ENCODE data around the gene ACTRT2.

DNA sequence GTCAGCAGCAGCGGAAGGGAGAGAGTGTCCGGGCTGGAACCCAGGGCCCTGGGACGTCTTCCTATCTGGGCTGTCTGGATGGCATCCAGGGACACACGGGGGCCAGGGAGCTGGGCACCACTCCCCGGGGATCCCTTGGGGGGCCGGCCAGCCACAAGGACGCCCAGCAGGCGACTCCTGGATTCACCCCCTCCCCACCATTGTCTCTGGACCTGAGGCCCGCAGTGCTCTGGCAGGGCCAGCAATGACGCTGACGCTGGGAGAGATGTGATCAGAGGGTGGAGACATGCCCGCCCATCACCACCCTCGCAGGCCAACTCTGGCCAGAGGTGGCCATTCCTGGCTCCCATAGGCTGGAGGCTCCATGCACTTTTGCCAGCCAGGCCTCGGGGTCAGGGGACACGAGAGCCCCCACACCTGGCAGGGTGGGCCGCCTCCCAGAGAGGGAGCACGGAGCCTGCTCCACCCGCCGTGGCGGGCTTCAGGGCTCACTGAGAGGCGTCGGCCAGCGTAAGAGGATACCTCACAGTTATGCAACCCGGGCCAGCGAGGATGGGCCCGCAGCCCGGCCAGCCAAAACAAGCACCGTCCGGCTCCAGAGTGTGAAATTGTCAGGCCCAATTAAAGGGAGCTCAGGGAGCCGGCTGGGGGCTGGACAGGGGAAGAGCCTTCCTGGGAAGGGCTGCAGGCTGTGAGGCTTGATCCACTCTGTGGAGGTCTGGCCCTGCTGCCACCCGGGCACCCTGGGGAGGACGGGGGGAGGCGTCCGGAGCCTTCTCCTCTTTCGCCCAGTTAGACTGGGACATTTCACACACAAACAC is 10.3 kb downstream of the ACTRT2 start:
- TF ChIP-seq, protein P1, sequence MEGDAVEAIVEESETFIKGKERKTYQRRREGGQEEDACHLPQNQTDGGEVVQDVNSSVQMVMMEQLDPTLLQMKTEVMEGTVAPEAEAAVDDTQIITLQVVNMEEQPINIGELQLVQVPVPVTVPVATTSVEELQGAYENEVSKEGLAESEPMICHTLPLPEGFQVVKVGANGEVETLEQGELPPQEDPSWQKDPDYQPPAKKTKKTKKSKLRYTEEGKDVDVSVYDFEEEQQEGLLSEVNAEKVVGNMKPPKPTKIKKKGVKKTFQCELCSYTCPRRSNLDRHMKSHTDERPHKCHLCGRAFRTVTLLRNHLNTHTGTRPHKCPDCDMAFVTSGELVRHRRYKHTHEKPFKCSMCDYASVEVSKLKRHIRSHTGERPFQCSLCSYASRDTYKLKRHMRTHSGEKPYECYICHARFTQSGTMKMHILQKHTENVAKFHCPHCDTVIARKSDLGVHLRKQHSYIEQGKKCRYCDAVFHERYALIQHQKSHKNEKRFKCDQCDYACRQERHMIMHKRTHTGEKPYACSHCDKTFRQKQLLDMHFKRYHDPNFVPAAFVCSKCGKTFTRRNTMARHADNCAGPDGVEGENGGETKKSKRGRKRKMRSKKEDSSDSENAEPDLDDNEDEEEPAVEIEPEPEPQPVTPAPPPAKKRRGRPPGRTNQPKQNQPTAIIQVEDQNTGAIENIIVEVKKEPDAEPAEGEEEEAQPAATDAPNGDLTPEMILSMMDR (IDR thresholded peaks at IDR 0.05): no peak
- TF ChIP-seq POLR2AphosphoS5 (IDR thresholded peaks at IDR 0.05) (no peak), POLR2A (IDR thresholded peaks at IDR 0.05) (no peak), EP300 (IDR thresholded peaks at IDR 0.05) (no peak)

Data from suprapubic skin (tissue), 4 donors.